Esophagus squamous epithelium (tissue), 5 donors: Measurements from ENCODE around the gene CASP12. TPM values are rescaled to one million over a fixed set of nuclear protein-coding genes. Genes with fewer than 3 reads are reported as not detected.
A peak's percentile ranks its signal among the peaks of the same experiment; 100 is the strongest.

Source experiments
- DNase-seq: peaks from one replicate; lab custom pipeline; 2025; lab: John Stamatoyannopoulos, UW
- H3K27ac ChIP-seq, 4 donors: fragments of 200-600 bp; sonication (generic); one replicate each; pipeline ENCODE4 v1.5.1; 2016 to 2019; ENCODE audit warnings: mild to moderate bottlenecking in 1 of 4
- H3K27me3 ChIP-seq, 4 donors: fragments of 200-600 bp; sonication (generic); 1 replicate in 3 of 4; 2 replicates in 1 of 4; pipeline versions ENCODE4 v1.5.1 to v1.6.0; 2017 to 2021; ENCODE audit warnings: antibody characterized with exemption in 1 of 4
- H3K36me3 ChIP-seq, 3 donors: fragments of 200-600 bp; sonication (generic); one replicate each; pipeline ENCODE4 v1.5.1; 2016 to 2019
- H3K4me1 ChIP-seq, 3 donors: fragments of 200-600 bp; sonication (generic); one replicate each; pipeline ENCODE4 v1.5.1; 2017 to 2019
- H3K4me3 ChIP-seq, 4 donors: fragments of 200-600 bp; sonication (generic); 1 replicate in 3 of 4; 2 replicates in 1 of 4; pipeline ENCODE4 v1.5.1; 2016 to 2019; ENCODE audit warnings: mild to moderate bottlenecking in 2 of 4, moderate library complexity in 1 of 4
- H3K9me3 ChIP-seq, 3 donors: fragments of 200-600 bp; sonication (generic); one replicate each; pipeline ENCODE4 v1.5.1; 2016 to 2019
- POLR2A ChIP-seq, 4 donors: fragments of 450-650 bp; IDR thresholded peaks; one replicate each; pipeline ENCODE4 v1.6.1; 2017; ENCODE audit warnings: antibody characterized with exemption in 4 of 4, mild to moderate bottlenecking in 4 of 4, moderate library complexity in 3 of 4
- WGBS, 2 donors: methylation state at CpG; one replicate each; pipeline ENCODE4 v1.1.5; 2018; 5-methylcytosine and 5-hydroxymethylcytosine counted together
- intact Hi-C: fragments of 100-400 bp; cut with DNase I; formaldehyde crosslinking; loops from one replicate; pipeline ENCODE4 v1.15.0; 2022
- total RNA-seq, 4 donors: library from RNA; depleted of rRNA; stranded (reverse); fragments of >200 nt; gene quantifications; one replicate each; pipeline ENCODE4 v1.1.0, GENCODE V29; 2016
- TF ChIP-seq, protein P1 (sequence below), 6 experiments: fragments of 450-650 bp in 4 of 6; fragments of 200-600 bp in 2 of 6; sonication (generic) in 2 of 6; IDR thresholded peaks; one replicate each; pipeline ENCODE4 v1.5.1; 2016 to 2019; ENCODE audit warnings: antibody characterized with exemption in 6 of 6, mild to moderate bottlenecking in 4 of 6, moderate library complexity in 4 of 6
- donor health status: DM: yes; HTN: yes; CAD: no.

CASP12 gene
- total RNA-seq, 4 donors from 2014 or later: 0.57 to 2.5 TPM; not detected in 2

DNA sequence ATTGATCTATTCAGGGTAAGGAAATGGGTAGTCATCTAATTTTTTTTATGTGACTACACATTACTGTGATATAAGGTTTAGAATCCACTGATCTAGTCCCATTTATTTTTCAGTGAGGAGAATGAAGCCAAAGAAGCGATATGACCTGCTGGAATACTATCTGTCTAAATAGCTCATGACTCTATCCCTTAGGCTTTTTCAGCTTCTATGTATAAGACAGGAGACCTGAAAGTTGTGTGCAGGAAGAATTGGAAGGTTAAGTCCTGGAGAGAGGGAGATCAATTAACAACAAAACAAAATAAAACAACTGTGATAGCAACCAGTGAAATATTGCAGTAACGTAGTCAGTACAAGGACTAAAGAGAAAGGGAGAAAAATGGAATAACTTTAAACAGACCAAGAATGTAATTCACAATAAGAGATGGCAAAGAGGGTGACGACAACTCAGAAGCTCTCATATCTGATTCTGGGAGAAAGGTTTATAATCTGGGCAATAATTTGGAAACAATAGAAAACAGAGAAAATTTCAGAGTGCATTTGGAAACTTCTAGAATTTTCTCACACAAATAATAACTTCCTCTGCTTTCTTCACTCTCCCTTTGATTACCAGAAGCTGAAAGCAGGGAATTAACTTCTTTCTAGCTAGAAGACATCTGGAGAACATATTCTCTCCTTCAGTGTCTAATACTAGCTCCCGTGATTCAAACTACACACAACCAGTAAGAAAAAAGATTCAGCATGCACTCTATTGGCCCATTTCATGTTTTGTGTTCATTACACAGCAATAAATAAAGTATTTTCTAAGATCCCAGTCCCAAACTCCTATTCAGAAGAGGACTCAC lies 19.2 kb upstream of the CASP12 start:
- Histone ChIP-seq H3K36me3 (no peaks in the 10 kb centered on the region), H3K9me3 (no peaks in the 10 kb centered on the region), H3K4me1 (peaks cover 0 to 28% (median 11%) of the 10 kb centered on the region in 3 donors), H3K27me3 (no peaks in the 10 kb centered on the region), H3K27ac (peak overlapping the region; percentile 22 to 84 (median 71)), H3K4me3 (peak overlapping the region; percentile 10 to 67 (median 40))
- intact Hi-C loops: no loop called here
- DNase-seq: no peak
- 35 to 36% methylated on average over 3 of the region's 4 CpGs for WGBS, 2 donors
- peak in 1 of 4 donors; percentile 28 for TF ChIP-seq POLR2A (IDR thresholded peaks at IDR 0.05)
- TF ChIP-seq, protein P1, sequence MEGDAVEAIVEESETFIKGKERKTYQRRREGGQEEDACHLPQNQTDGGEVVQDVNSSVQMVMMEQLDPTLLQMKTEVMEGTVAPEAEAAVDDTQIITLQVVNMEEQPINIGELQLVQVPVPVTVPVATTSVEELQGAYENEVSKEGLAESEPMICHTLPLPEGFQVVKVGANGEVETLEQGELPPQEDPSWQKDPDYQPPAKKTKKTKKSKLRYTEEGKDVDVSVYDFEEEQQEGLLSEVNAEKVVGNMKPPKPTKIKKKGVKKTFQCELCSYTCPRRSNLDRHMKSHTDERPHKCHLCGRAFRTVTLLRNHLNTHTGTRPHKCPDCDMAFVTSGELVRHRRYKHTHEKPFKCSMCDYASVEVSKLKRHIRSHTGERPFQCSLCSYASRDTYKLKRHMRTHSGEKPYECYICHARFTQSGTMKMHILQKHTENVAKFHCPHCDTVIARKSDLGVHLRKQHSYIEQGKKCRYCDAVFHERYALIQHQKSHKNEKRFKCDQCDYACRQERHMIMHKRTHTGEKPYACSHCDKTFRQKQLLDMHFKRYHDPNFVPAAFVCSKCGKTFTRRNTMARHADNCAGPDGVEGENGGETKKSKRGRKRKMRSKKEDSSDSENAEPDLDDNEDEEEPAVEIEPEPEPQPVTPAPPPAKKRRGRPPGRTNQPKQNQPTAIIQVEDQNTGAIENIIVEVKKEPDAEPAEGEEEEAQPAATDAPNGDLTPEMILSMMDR (IDR thresholded peaks at IDR 0.05): no peak

GRCh38 chr11:104916442-104916841 lies 18.2 kb upstream of the CASP12 start:
- intact Hi-C loops: no loop called here
- H3K9me3 ChIP-seq: no peaks in the 10 kb centered on the region
- no peak for DNase-seq
- H3K4me1 ChIP-seq: peaks cover 0 to 28% (median 11%) of the 10 kb centered on the region in 3 donors
- no peaks in the 10 kb centered on the region for H3K27me3 ChIP-seq
- peak overlapping the region in 2 of 4 donors; percentile 68 to 74 for H3K27ac ChIP-seq
- peak overlapping the region in 2 of 4 donors; percentile 1 to 7 for H3K4me3 ChIP-seq
- TF ChIP-seq, protein P1 (IDR thresholded peaks at IDR 0.05): no peak
- no peak for TF ChIP-seq POLR2A (IDR thresholded peaks at IDR 0.05)
- H3K36me3 ChIP-seq: no peaks in the 10 kb centered on the region

DNA sequence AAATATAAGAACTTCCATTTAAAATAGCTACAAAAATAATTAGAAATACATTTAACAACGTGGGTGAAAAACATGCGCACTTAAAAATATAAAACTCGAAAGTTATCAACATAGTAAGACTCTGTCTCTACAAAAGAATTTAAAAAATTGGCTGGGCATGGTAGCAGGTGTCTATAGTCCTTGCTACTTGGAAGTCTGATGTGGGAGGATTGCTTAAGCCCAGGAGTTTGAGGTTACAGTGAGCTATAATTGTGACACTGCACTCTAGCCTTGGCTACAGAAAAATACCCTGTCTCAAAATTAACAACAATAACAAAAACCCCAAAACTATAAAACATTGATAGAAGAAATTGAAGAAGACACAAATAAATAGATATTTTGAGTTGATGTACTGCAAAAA lies 13.8 kb upstream of the CASP12 start:
- Histone ChIP-seq H3K27ac (no peak overlapping the region), H3K36me3 (no peaks in the 10 kb centered on the region), H3K9me3 (no peaks in the 10 kb centered on the region), H3K4me3 (no peak overlapping the region), H3K27me3 (no peaks in the 10 kb centered on the region), H3K4me1 (peaks cover 0 to 13% (median 8%) of the 10 kb centered on the region in 3 donors)
- intact Hi-C loops: no loop called here
- TF ChIP-seq, protein P1 (IDR thresholded peaks at IDR 0.05): no peak
- no peak for TF ChIP-seq POLR2A (IDR thresholded peaks at IDR 0.05)
- no peak for DNase-seq
- WGBS, 2 donors: 86 to 98% methylated on average over 3 of the region's 3 CpGs

DNA sequence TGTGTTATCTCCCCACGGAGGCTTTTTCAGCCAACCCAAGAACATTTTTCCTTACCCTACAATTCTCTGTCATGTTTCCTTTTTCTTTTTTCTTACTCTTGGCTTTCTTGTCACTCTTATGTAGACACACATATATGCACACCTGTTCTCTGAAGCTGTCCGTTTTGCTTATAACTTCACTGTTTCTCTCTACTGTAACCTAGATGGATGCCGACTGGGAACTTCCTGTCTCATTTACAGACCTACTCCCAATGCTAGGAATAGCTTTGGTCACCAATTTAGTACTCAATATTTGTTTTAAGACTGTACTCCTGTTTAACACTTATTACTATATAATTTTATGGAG lies 9.9 kb upstream of the CASP12 start:
- TF ChIP-seq POLR2A (IDR thresholded peaks at IDR 0.05): no peak
- TF ChIP-seq, protein P1 (IDR thresholded peaks at IDR 0.05): no peak
- H3K27ac ChIP-seq: no peak overlapping the region
- no peaks in the 10 kb centered on the region for H3K4me1 ChIP-seq
- WGBS, 2 donors: 86 to 88% methylated on average over 3 of the region's 3 CpGs
- no peaks in the 10 kb centered on the region for H3K27me3 ChIP-seq
- H3K36me3 ChIP-seq: no peaks in the 10 kb centered on the region
- H3K9me3 ChIP-seq: no peaks in the 10 kb centered on the region
- H3K4me3 ChIP-seq: no peak overlapping the region
- no peak for DNase-seq
- intact Hi-C loops: no loop called here

DNA sequence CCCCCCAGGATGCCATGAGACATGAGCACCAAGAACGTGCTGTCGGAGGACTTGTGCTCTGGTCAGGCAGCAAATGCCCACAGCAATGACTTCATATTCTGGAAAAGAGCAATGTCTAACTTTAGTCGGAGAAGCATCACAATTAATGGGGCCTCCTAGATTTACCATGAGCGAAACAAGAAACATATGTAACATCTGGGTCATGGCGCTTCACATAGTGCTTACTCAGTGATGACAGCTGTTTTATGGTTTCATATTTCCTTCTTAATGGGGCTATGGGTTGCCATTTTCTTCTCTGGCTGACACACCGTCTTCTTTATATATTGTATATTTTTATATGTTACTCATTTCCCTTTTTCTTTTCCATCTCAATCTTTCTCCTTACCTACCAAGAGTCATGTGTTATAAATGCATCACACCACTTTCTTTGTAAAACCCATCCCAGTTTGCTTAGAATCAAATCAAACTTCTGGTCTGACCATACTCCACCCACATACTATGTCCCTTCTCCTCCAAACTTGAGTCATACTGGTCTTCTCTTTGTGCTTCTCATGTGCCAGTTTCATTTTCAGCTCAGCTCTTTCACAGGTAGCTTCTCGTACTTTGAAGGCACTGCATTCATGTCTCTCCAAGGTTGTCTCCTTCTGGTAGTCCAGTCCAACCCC lies 9.4 kb upstream of the CASP12 start:
- no peaks in the 10 kb centered on the region for H3K36me3 ChIP-seq
- no peak overlapping the region for H3K4me3 ChIP-seq
- no peak for TF ChIP-seq POLR2A (IDR thresholded peaks at IDR 0.05)
- TF ChIP-seq, protein P1 (IDR thresholded peaks at IDR 0.05): no peak
- intact Hi-C loops: no loop called here
- H3K27me3 ChIP-seq: no peaks in the 10 kb centered on the region
- WGBS, 2 donors: 72 to 77% methylated on average over 7 of the region's 7 CpGs
- H3K4me1 ChIP-seq: no peaks in the 10 kb centered on the region
- no peak overlapping the region for H3K27ac ChIP-seq
- H3K9me3 ChIP-seq: no peaks in the 10 kb centered on the region
- no peak for DNase-seq
